GM21423 (cell line): ENCODE results near the gene ZFYVE9.
"Not testable (repeated sequence)": the region's sequence is repeated elsewhere in the genome, so short reads cannot be mapped to it uniquely, and the experiment has no call there.

Experiments used
- ATAC-seq: cut with Tn5 transposase; IDR thresholded peaks from one replicate; pipeline ENCODE4 v1.9.1; 2021; ENCODE audit warnings: mild to moderate bottlenecking, moderate library complexity; ENCODE audit not compliant: unreplicated experiment

ZFYVE9 gene

GRCh38 chr1:52141513-52142219 is at the start of gene ZFYVE9:
ZFYVE9 (plus strand) TSS chr1:52142089; CDS start chr1:52233207, 91,118 bp downstream.
- ATAC-seq: peak; percentile 55

- not testable (repeated sequence) for ATAC-seq
Observed at GRCh38 chr1:52094300-52094699, 47.6 kb upstream of the ZFYVE9 start.

DNA sequence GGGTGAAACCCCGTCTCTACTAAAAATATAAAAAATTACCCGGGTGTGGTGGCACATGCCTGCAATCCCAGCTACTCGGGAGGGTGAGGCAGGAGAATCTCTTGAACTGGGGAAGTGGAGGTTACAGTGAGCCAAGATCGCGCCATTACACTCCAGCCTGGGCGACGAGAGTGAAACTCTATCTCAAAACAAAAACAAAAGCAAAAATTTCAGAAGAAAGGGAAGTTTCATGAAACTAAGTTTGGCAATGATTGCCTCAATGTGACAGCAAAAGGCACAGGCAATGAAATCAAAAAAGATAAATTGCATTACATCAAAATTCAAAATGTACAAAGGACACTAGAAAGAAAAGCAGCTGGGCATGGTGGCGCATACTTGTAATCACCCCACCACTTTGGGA is 45.7 kb upstream of the ZFYVE9 start:
- ATAC-seq: no peak

- no peak for ATAC-seq
Observed at GRCh38 chr1:52098139-52098871, 43.6 kb upstream of the ZFYVE9 start.

GRCh38 chr1:52102336-52103013 is 39.4 kb upstream of the ZFYVE9 start:
- peak; percentile 74 for ATAC-seq

- no peak for ATAC-seq
Observed at GRCh38 chr1:52111492-52111891, 30.4 kb upstream of the ZFYVE9 start.

- ATAC-seq: no peak
Observed at GRCh38 chr1:52112489-52112888, 29.4 kb upstream of the ZFYVE9 start.

DNA sequence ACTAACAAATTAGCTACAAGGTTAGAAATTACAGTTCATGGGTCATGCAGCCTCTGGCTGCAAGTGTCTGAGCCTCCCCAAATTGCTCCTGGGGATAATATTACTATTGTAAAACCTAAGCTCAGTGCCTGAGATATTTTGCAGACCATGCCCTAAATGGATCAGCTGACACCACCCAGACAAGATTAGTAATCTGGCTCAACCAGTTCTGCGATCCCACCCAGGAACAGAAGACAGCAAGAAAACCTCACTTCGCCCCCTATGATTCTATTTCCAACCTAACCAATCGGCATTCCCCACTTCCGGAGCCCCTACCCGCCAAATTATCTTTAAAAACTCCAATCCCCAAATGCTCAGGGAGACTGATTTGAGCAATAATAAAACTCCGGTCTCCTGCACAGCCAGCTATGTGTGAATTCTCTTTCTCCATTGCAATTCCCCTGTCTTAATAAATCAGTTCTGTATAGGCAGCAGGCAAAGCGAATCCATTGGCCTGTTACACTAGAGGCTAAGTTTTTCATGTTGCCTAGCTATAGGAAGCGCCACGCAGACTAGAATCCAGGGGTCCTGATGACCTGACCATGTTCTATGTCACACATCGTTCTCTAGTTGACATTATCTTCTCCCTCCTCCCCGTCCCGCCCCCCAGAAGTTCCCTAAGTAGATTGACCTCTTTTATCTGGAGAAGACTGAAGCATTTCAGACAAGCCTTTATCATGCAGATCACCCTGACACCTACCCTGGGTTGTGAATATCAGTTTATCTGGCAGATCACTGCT is 22.4 kb upstream of the ZFYVE9 start:
- ATAC-seq: no peak

DNA sequence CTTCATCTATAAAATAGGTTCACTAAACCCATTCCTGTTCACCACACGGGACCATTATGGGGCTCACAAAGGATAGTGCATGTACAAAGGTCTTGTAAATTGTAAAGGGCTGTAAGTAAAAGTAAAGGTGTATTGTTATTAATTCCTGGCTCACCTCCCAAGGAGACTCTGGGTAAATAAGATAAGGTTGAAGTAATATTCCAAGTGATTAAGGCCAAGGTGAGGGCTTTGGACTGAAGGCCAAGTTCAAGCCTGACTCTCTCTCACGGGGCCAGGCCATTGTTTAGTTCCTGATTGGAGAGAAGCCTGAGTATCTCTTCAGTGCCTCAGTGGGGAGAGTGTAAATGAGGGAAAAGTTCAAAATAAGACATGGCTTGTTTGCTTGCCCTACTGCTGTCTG is 19.5 kb upstream of the ZFYVE9 start:
- ATAC-seq: no peak

DNA sequence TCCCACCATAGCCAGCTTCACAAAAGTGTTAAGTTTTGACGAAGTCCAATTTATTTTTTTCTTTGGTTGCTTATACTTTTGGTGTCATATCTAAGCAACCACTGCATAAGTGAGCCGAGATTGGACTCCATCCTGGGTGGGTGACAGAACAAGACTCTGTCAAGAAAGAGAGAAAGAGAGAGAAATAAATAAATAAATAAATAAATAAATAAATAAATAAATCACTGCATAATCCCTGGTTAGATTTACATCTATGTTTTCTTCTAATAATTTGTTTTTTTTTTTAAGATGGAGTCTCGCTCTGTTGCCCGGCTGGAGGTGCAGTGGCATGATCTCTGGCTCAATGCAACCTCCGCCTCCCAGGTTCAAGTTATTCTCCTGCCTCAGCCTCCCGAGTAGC is 18.3 kb upstream of the ZFYVE9 start:
- no peak for ATAC-seq

GRCh38 chr1:52125736-52126359 is 16.0 kb upstream of the ZFYVE9 start:
- no peak for ATAC-seq

DNA sequence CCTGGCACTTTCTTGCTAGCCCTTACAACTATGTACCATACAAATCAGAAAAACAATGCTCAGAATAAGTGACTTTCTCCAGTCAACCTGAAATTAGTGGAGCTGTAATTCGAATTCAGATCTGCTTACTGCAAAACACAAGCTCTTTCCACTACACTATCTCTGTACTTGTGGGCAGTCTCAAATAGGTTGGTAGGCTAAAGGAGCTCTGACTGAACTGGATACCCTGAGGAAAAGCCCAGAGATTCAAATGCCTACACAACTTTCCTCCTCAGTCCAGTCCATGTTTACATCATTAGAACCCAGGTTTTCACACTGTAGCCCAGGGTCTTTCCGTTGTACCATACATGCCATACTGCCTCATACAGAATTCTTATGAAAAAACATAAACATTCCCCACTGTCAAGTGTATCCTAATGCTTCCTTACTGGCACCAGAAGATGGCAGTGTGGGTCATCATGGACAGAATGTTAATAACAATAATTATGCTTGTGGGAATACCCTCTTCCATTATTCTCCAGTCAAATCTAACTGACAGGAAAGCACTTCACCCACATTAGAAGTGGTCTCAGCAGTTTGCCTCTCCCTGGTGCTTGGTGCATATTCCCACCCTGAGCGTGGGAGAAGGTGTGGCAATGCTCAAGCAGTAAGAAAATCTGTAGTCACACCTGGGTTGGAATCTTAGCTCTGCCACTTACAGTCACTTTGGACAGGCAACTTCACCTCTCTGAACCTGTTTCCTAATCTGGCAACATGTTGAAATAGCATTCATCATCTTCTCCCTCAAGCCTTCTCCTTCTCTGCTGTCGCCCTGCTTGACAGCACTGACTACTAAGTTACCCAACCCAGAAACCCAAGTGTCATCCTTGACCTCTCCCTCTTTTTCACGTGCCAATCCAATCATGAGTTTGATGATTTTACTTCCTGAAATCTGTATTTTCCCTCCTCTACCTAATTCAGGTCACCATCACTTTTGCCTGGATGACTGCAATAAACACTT is 14.4 kb upstream of the ZFYVE9 start:
- ATAC-seq: no peak

DNA sequence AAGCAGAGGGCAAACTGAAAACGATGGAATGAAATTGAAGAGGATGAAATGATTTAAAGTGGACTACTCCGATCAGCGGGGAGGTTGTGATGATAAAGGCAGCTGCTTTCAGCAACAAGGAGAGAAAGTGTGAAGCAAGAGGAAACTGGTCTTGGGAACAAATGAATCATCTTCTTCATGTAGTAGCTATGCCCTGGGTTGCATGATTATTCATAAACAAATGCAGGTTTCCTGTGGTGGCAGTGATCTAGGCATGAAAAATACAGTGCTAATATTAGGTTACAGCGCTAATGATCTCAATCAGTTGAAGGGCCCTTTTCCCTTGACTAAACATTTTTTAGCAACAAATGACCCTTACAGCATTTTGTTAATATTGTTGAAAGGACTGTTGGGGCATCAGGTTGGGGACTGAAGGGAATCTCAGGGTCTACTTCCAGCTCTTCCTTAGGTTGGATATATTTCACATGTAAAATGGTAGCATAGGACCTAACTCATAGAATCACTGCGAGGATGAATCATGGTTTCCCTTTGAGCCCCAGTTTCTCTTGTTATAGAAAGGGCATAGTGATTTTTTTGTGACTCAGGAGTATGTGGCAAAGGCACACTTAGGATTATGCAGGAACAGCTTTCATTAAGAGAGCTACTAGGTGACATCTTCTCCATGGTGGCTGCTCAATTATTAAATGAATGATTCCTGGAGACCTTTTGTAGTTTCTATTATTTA is 1.9 kb upstream of the ZFYVE9 start:
- peak; percentile 51 for ATAC-seq

DNA sequence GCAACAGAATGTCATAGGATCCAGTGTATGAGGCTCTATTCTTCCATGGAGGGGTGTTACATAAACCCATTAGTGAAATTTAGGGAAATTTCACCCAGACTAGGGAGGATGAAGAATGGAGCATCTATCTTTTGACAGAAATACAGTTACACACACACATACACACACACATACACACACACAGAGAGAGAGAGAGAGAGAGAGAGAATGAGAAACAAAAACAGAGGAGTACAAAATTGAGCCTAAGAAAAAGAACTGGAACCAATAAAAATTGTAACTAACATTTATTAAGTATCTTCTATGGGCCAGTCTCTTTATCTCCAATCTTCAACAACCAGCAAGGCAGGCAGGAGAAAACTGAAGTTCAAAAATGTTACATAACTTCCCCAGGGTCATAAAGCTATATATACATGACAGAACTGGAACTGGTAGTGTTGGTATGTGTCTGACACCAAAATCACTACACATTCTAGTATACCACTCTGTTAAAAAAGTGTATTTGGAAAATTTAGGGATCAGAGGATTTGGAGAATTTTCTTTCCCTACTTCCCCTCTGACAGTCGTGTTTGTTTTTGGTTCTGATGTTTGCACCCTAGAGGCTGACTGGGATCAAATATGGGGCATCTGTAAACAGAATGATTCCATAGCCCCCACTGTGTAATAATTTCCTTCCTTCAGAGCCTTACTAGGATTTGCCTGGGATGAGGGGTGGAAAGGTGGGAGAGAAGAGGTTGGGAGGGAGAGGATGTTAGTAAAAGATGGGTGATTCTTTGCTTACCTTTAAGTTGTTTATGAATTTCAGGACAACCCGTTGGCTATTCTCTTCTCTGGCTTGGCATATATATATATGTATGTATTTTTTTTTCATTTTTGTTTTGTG is 1.0 kb upstream of the ZFYVE9 start:
- ATAC-seq: no peak

GRCh38 chr1:52142220-52143183 is 613 bp downstream of the ZFYVE9 start:
- peak; percentile 33 for ATAC-seq

DNA sequence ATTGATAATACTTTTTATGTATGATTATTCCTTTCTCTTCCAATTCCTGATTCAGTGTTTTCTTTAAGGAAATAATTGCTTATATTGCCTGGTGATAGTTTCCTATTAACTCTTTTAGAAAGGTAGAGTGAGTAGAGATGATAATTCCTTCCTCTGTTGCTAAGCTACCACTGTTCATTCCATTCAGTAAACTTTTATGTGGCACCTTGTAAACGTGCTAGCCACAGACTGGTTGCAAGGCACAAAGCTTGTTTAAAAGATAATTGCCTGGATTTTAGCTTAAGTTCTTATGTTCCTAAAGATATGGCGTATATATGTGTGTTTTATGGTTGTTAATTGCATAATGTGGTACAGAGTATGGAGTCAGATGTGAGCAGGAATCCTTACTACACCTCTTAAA is 3.2 kb downstream of the ZFYVE9 start:
- no peak for ATAC-seq

GRCh38 chr1:52150445-52150844 is 8.6 kb downstream of the ZFYVE9 start:
- ATAC-seq: not testable (repeated sequence)
